Measurements from ENCODE around the gene NEK7.

- no peak for TF ChIP-seq POLR2A (IDR thresholded peaks at IDR 0.05)
- no peak for TF ChIP-seq CTCF (IDR thresholded peaks at IDR 0.05)
These were observed 134.2 kb downstream of the NEK7 start for GRCh38 chr1:198291036-198291435.

Measured in tibial nerve (tissue), 3 donors.